Lung (tissue), 12 donors: ENCODE data around the gene SMPDL3A. TPM values are rescaled to one million over a fixed set of nuclear protein-coding genes. Genes with fewer than 3 reads are reported as not detected.

Experiments
- ATAC-seq: fragments of 200-7000 bp; cut with Tn5 transposase; one replicate; pipeline ENCODE4 v1.9.1; 2020; ENCODE audit warnings: moderate number of reproducible peaks; ENCODE audit not compliant: insufficient read depth, low FRiP score
- DNase-seq, 3 donors: peaks; one replicate each; pipeline ENCODE4 v3.0.0-alpha.2; 2013 to 2017
- H3K27ac ChIP-seq, 2 donors: one replicate each; pipeline ENCODE4 v1.5.1; 2013; ENCODE audit warnings: mild to moderate bottlenecking in 2 of 2, moderate library complexity in 2 of 2, control low read depth in 1 of 2, inconsistent platforms in 1 of 2, low read depth in 1 of 2, low read length in 1 of 2
- H3K27me3 ChIP-seq, 3 donors: one replicate each; pipeline ENCODE4 v1.5.1; 2013; ENCODE audit warnings: low read length in 2 of 3; ENCODE audit not compliant: control insufficient read depth in 3 of 3, insufficient read depth in 3 of 3
- H3K36me3 ChIP-seq, 4 donors: one replicate each; pipeline ENCODE4 v1.5.1; 2013; ENCODE audit warnings: low read length in 4 of 4, mild to moderate bottlenecking in 1 of 4, moderate library complexity in 1 of 4; ENCODE audit not compliant: control insufficient read depth in 4 of 4, insufficient read depth in 4 of 4
- H3K4me1 ChIP-seq, 5 donors: one replicate each; pipeline ENCODE4 v1.5.1; 2013; ENCODE audit warnings: low read length in 5 of 5, mild to moderate bottlenecking in 2 of 5, moderate library complexity in 1 of 5; ENCODE audit not compliant: control insufficient read depth in 5 of 5, insufficient read depth in 5 of 5
- H3K4me3 ChIP-seq: one replicate; pipeline ENCODE4 v1.5.1; 2013; ENCODE audit warnings: mild to moderate bottlenecking, control low read depth, moderate library complexity
- H3K9ac ChIP-seq, 2 donors: one replicate each; pipeline ENCODE4 v1.5.1; 2013; ENCODE audit warnings: low read length in 2 of 2, control low read depth in 1 of 2; ENCODE audit not compliant: insufficient read depth in 1 of 2
- H3K9me3 ChIP-seq, 4 donors: one replicate each; pipeline ENCODE4 v1.5.1; 2013; ENCODE audit warnings: low read length in 3 of 4, mild to moderate bottlenecking in 1 of 4, moderate library complexity in 1 of 4; ENCODE audit not compliant: control insufficient read depth in 4 of 4, insufficient read depth in 3 of 4
- WGBS, 2 donors: extraction: QIAGEN DNeasy Blood & Tissue Kit; methylation state at CpG; one replicate each; pipeline ENCODE4 v1.1.7; 2013; 5-methylcytosine and 5-hydroxymethylcytosine counted together
- polyA plus RNA-seq, 2 donors: library from polyadenylated mRNA; stranded (reverse); fragments of 200-250 nt; gene quantifications; one replicate each; pipeline ENCODE4 v1.2.1, GENCODE V29; 2013
- total RNA-seq, 2 donors: library from RNA; depleted of rRNA in 1 of 2; stranded (reverse); fragments of >200 nt in 1 of 2; gene quantifications; one replicate each; pipeline ENCODE4 v1.2.1, GENCODE V29; 2014 to 2021
- TF ChIP-seq, protein P1 (sequence below): IDR thresholded peaks from 2 replicates; pipeline ENCODE4 v1.5.1; 2012; ENCODE audit warnings: mild to moderate bottlenecking; ENCODE audit errors: control extremely low read depth, extremely low read depth
- donor health status: control.
- donor health status: control.
- donor health status: Bipolar disorder and iron deficiency.
- donor health status: healthy.
- donor health status: DM: yes; HTN: yes; CAD: no.

The SMPDL3A gene
- total and polyA plus RNA-seq, 4 donors, result 14.0 to 55.2 (median 30.0) TPM

DNA sequence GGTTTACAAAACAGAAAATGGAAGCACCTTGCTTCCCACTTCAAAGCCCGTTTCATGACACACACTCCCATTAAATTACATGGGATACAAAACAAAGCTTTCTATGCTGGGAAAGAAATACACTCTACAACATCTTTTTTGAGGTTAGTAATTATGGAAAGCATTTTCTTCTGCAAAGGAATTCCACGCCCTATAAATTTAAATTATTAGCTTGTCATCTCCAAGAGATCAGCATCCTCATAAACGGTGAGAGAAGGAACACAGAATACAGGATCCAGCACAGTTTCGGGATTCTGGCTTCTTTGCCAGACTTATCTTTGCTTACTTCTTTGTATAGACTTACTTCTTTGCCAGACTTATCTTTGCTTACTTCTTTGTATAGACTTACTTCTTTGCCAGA is 1.3 kb upstream of the SMPDL3A start:
- 79 to 87% methylated on average over 4 of the region's 4 CpGs for WGBS, 2 donors

DNA sequence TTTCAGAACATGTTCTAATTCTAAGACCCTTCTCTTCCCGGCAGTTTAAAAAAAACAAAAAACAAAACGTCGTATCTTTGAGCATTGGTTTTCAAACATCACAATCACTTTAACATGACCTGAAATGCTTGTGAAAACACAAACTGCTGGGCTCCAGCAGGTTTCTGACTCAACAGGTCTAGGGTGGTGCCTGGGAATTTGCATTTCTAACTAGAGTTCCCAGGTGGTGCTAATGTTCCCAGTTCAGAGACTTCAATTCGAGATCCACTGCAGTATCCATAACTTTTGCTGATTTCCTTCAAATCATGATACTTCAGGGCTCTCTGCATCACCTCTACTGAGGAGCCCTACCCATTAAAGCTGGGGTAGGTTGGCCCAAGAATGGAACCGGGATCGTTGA is 850 bp upstream of the SMPDL3A start:
- TF ChIP-seq, protein P1, sequence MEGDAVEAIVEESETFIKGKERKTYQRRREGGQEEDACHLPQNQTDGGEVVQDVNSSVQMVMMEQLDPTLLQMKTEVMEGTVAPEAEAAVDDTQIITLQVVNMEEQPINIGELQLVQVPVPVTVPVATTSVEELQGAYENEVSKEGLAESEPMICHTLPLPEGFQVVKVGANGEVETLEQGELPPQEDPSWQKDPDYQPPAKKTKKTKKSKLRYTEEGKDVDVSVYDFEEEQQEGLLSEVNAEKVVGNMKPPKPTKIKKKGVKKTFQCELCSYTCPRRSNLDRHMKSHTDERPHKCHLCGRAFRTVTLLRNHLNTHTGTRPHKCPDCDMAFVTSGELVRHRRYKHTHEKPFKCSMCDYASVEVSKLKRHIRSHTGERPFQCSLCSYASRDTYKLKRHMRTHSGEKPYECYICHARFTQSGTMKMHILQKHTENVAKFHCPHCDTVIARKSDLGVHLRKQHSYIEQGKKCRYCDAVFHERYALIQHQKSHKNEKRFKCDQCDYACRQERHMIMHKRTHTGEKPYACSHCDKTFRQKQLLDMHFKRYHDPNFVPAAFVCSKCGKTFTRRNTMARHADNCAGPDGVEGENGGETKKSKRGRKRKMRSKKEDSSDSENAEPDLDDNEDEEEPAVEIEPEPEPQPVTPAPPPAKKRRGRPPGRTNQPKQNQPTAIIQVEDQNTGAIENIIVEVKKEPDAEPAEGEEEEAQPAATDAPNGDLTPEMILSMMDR, result no peak
- 36 to 54% methylated on average over 6 of the region's 6 CpGs for WGBS, 2 donors
- DNase-seq, result no peak

More for the DNA sequence above, 1.3 kb upstream of the SMPDL3A start:
- no peaks in the 10 kb centered on the region for H3K27me3 ChIP-seq
- no peak overlapping the region for H3K9ac ChIP-seq
- ATAC-seq (no peak), DNase-seq (no peak)
- H3K36me3 ChIP-seq, result peaks cover 0 to 4% (median 0%) of the 10 kb centered on the region in 4 donors
- peaks cover 0 to 31% (median 3%) of the 10 kb centered on the region in 5 donors for H3K4me1 ChIP-seq
- H3K4me3 ChIP-seq, result no peak overlapping the region
- H3K9me3 ChIP-seq, result no peaks in the 10 kb centered on the region
- H3K27ac ChIP-seq, result no peak overlapping the region
- TF ChIP-seq, protein P1, result no peak

DNA sequence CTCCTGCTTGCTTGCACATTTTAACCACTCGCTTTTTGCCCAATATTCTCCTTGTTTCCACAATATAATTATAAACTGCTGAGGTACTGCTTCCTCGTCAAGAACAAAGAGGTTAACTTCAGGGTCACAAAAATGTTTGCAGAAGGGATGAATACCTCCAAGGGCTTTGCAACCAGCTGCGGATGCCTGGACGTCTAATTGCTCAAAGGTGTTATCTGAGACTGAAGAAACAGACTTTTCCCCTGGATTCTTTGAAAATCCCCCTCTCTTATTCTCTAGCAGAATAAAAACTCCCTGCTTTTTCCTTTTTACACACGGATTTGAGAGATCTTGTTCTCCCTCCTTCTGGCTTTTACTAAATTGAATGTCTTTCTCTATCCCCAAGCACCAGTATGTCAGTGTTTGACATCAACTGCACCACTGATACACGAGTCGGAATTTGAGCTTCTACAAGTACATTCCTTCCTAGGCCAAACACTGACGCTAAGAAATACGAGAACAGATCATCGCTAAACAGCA is 336 bp upstream of the SMPDL3A start:
- Histone ChIP-seq H3K9ac (peak overlapping the region; percentile 41 to 90), H3K4me3 (peak overlapping the region; percentile 78), H3K4me1 (peaks cover 0 to 35% (median 3%) of the 10 kb centered on the region in 5 donors), H3K9me3 (no peaks in the 10 kb centered on the region), H3K27me3 (no peaks in the 10 kb centered on the region), H3K36me3 (peaks cover 0 to 4% (median 0%) of the 10 kb centered on the region in 4 donors), H3K27ac (peak overlapping the region; percentile 95 to 98)
- DNase-seq, result no peak
- TF ChIP-seq, protein P1, result no peak
- no peak for ATAC-seq
- 17% methylated on average over 10 of the region's 10 CpGs for WGBS, 2 donors

More for the DNA sequence above, 850 bp upstream of the SMPDL3A start:
- peaks cover 0 to 35% (median 3%) of the 10 kb centered on the region in 5 donors for H3K4me1 ChIP-seq
- H3K4me3 ChIP-seq, result no peak overlapping the region
- H3K27me3 ChIP-seq, result no peaks in the 10 kb centered on the region
- no peak overlapping the region for H3K9ac ChIP-seq
- H3K9me3 ChIP-seq, result no peaks in the 10 kb centered on the region
- H3K27ac ChIP-seq, result no peak overlapping the region
- no peak for ATAC-seq
- H3K36me3 ChIP-seq, result peaks cover 0 to 4% (median 0%) of the 10 kb centered on the region in 4 donors
